ENCODE data around the gene DNAJA4. TPM values are rescaled to one million over a fixed set of nuclear protein-coding genes. Genes with fewer than 3 reads are reported as not detected.

DNAJA4 gene
- total and polyA plus RNA-seq, 4 experiments from 2014 or later, result 7.8 to 32.8 (median 21.8) TPM

DNA sequence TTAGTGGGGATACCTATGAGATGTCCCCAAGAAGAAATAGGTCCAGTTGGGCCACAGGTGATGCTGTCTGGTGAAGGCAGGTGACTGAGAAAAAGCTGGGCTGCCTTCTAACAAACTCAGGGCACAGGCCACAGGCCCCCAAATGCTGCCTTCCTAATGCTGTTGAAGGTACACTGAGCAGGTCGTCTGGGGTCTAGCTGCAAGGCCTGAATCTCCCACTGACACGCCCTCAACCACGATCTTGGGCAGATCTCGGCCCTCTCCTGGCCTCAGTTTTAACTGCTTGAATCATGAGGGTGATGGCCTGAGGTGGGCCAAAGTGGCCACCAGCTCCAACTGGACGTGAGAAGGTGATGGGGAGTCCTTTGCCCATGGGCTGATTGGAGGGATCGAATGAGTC, 27.9 kb upstream of the DNAJA4 start:
- Histone ChIP-seq H3K4me3 (ENCODE audit: low read length in 2 of 2) (no peak overlapping the region), H3K36me3 (ENCODE audit: insufficient read depth, low read length) (no peaks in the 10 kb centered on the region), H3K27me3 (ENCODE audit: insufficient read depth, low read length) (no peaks in the 10 kb centered on the region), H3K27ac (ENCODE audit: low read depth, low read length) (no peak overlapping the region), H3K4me1 (ENCODE audit: insufficient read depth, low read length) (no peaks in the 10 kb centered on the region), H3K9me3 (ENCODE audit: control insufficient read depth in 1 of 2, low read length in 2 of 2) (no peaks in the 10 kb centered on the region)
- intact Hi-C loops (cut with micrococcal nuclease), result no loop called here
- Mint-ChIP-seq H3K36me3 (no peaks in the 10 kb centered on the region), H3K4me3 (no peak overlapping the region), H3K9me3 (no peaks in the 10 kb centered on the region), H3K4me1 (peaks cover 0 to 2% (median 0%) of the 10 kb centered on the region in 4 donors), H3K27ac (no peak overlapping the region), H3K27me3 (peaks cover 4 to 11% of the 10 kb centered on the region in 2 donors)
- ChIA-PET POLR2A (ENCODE audit: partially characterized antibody) (no interaction called here), CTCF (ENCODE audit: partially characterized antibody) (interaction anchor here (8.3 kb wide), 1 partner anchor 125 kb away, joined by 211 read pairs; no protein-coding TSS in a partner anchor)
- DNase-seq, result no peak

GRCh38 chr15:78237146-78237545, 27.2 kb upstream of the DNAJA4 start:
- Histone ChIP-seq H3K4me1 (ENCODE audit: insufficient read depth, low read length) (no peaks in the 10 kb centered on the region), H3K27me3 (ENCODE audit: insufficient read depth, low read length) (no peaks in the 10 kb centered on the region), H3K9me3 (ENCODE audit: control insufficient read depth in 1 of 2, low read length in 2 of 2) (no peaks in the 10 kb centered on the region), H3K4me3 (ENCODE audit: low read length in 2 of 2) (no peak overlapping the region), H3K36me3 (ENCODE audit: insufficient read depth, low read length) (no peaks in the 10 kb centered on the region), H3K27ac (ENCODE audit: low read depth, low read length) (no peak overlapping the region)
- POLR2A ChIA-PET (ENCODE audit: partially characterized antibody), result no interaction called here
- intact Hi-C loops (cut with micrococcal nuclease), result no loop called here
- CTCF ChIA-PET (ENCODE audit: partially characterized antibody), result interaction anchor here (8.3 kb wide), 1 partner anchor 125 kb away, joined by 211 read pairs; no protein-coding TSS in a partner anchor
- no peak for DNase-seq
- peaks cover 0 to 2% (median 0%) of the 10 kb centered on the region in 4 donors for H3K4me1 Mint-ChIP-seq
- no peaks in the 10 kb centered on the region for H3K36me3 Mint-ChIP-seq
- H3K4me3 Mint-ChIP-seq, result no peak overlapping the region
- H3K27ac Mint-ChIP-seq, result no peak overlapping the region
- no peaks in the 10 kb centered on the region for H3K9me3 Mint-ChIP-seq
- H3K27me3 Mint-ChIP-seq, result peaks cover 4 to 11% of the 10 kb centered on the region in 2 donors

GRCh38 chr15:78239811-78240210, 24.6 kb upstream of the DNAJA4 start:
- no peak for DNase-seq
- Histone ChIP-seq H3K4me3 (ENCODE audit: low read length in 2 of 2) (no peak overlapping the region), H3K36me3 (ENCODE audit: insufficient read depth, low read length) (no peaks in the 10 kb centered on the region), H3K4me1 (ENCODE audit: insufficient read depth, low read length) (no peaks in the 10 kb centered on the region), H3K27me3 (ENCODE audit: insufficient read depth, low read length) (no peaks in the 10 kb centered on the region), H3K27ac (ENCODE audit: low read depth, low read length) (no peak overlapping the region), H3K9me3 (ENCODE audit: control insufficient read depth in 1 of 2, low read length in 2 of 2) (no peaks in the 10 kb centered on the region)
- POLR2A ChIA-PET (ENCODE audit: partially characterized antibody), result no interaction called here
- Mint-ChIP-seq H3K36me3 (no peaks in the 10 kb centered on the region), H3K4me3 (no peak overlapping the region), H3K27ac (no peak overlapping the region), H3K27me3 (peaks cover 3 to 6% of the 10 kb centered on the region in 2 donors), H3K9me3 (no peaks in the 10 kb centered on the region), H3K4me1 (peaks cover 0 to 2% (median 0%) of the 10 kb centered on the region in 4 donors)
- CTCF ChIA-PET (ENCODE audit: partially characterized antibody), result interaction anchor here (0.6 to 8.3 kb wide), 21 partner anchors 11 to 1290 kb away, joined by 3 to 211 read pairs (median 5); partner anchors contain the start of genes CIB2 and SKIC8
- intact Hi-C loops (cut with micrococcal nuclease), result no loop called here

DNA sequence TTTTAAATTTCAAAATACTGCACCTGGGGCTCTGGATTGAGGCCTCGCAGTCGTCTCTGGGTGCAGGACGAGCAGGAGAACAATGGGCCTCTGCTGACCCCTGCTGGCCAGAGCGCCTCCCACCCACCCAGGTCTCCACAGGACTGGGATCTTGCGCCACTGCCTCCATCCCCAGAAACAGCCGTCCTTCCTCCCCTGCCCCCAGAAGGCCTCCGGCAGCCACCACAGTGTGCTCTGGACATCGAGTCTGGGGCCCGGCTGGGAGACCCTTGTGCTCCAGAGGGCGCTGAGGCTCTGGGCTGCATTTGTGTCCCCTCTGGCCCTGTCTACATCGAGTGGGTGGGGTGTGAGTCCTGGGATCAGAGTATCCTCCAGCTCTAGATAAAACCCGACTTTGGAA, 23.3 kb upstream of the DNAJA4 start:
- H3K27me3 Mint-ChIP-seq, result peaks cover 3% of the 10 kb centered on the region in 2 donors
- no peak overlapping the region for H3K4me3 Mint-ChIP-seq
- H3K9me3 Mint-ChIP-seq, result no peaks in the 10 kb centered on the region
- Histone ChIP-seq H3K27ac (ENCODE audit: low read depth, low read length) (no peak overlapping the region), H3K4me1 (ENCODE audit: insufficient read depth, low read length) (no peaks in the 10 kb centered on the region), H3K36me3 (ENCODE audit: insufficient read depth, low read length) (no peaks in the 10 kb centered on the region), H3K9me3 (ENCODE audit: control insufficient read depth in 1 of 2, low read length in 2 of 2) (no peaks in the 10 kb centered on the region), H3K27me3 (ENCODE audit: insufficient read depth, low read length) (no peaks in the 10 kb centered on the region), H3K4me3 (ENCODE audit: low read length in 2 of 2) (no peak overlapping the region)
- H3K36me3 Mint-ChIP-seq, result no peaks in the 10 kb centered on the region
- H3K4me1 Mint-ChIP-seq, result peaks cover 0 to 2% (median 0%) of the 10 kb centered on the region in 4 donors
- CTCF ChIA-PET (ENCODE audit: partially characterized antibody), result interaction anchor here (0.6 to 8.3 kb wide), 31 partner anchors 10 to 1609 kb away, joined by 3 to 211 read pairs (median 3); partner anchors contain the start of genes CIB2 and SKIC8
- POLR2A ChIA-PET (ENCODE audit: partially characterized antibody), result interaction anchor here (0.7 kb wide), 1 partner anchor 172 kb away, joined by 3 read pairs; no protein-coding TSS in a partner anchor
- intact Hi-C loops (cut with micrococcal nuclease), result loop anchor here (1.0 kb wide), 5 partner anchors 46 to 331 kb away; partner anchors contain the start of gene CIB2
- DNase-seq, result peak; percentile 70 to 78 (median 73)
- no peak overlapping the region for H3K27ac Mint-ChIP-seq

DNA sequence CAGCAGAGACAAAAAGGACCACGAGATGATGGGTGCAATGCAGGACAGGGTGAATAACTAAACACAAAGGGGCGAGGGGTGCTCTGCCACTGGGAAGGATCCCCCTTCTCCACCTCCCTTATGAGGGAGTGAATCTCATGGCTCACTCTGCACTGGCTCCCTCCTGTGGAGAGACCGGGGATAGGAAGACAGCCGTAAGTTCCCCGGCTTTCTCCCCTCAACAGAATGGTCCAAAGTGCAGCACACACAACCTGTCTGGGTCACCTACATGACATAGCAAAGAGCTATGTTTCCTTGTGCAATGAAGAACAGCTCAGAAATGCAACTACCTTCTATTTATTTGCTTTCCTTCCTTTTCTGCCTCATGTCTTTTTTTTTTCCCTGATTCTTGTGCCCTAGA, 22.2 kb upstream of the DNAJA4 start:
- POLR2A ChIA-PET (ENCODE audit: partially characterized antibody), result no interaction called here
- Histone ChIP-seq H3K36me3 (ENCODE audit: insufficient read depth, low read length) (no peaks in the 10 kb centered on the region), H3K27me3 (ENCODE audit: insufficient read depth, low read length) (no peaks in the 10 kb centered on the region), H3K4me3 (ENCODE audit: low read length in 2 of 2) (no peak overlapping the region), H3K4me1 (ENCODE audit: insufficient read depth, low read length) (no peaks in the 10 kb centered on the region), H3K27ac (ENCODE audit: low read depth, low read length) (no peak overlapping the region), H3K9me3 (ENCODE audit: control insufficient read depth in 1 of 2, low read length in 2 of 2) (no peaks in the 10 kb centered on the region)
- Mint-ChIP-seq H3K36me3 (no peaks in the 10 kb centered on the region), H3K4me3 (no peak overlapping the region), H3K27ac (no peak overlapping the region), H3K9me3 (no peaks in the 10 kb centered on the region), H3K27me3 (peaks cover 3% of the 10 kb centered on the region in 2 donors), H3K4me1 (peaks cover 0 to 2% (median 0%) of the 10 kb centered on the region in 4 donors)
- DNase-seq, result no peak
- CTCF ChIA-PET (ENCODE audit: partially characterized antibody), result interaction anchor here (0.8 to 8.3 kb wide), 15 partner anchors 9 to 333 kb away, joined by 3 to 211 read pairs (median 6); partner anchors contain the start of gene CIB2
- intact Hi-C loops (cut with micrococcal nuclease), result no loop called here

GRCh38 chr15:78243058-78243457, 21.3 kb upstream of the DNAJA4 start:
- H3K27ac ChIP-seq (ENCODE audit: low read depth, low read length), result no peak overlapping the region
- no peak overlapping the region for H3K4me3 ChIP-seq (ENCODE audit: low read length in 2 of 2)
- ChIA-PET CTCF (ENCODE audit: partially characterized antibody) (interaction anchor here (0.8 to 8.3 kb wide), 6 partner anchors 19 to 334 kb away, joined by 3 to 211 read pairs (median 7); partner anchors contain the start of gene CIB2), POLR2A (ENCODE audit: partially characterized antibody) (no interaction called here)
- no peaks in the 10 kb centered on the region for H3K36me3 ChIP-seq (ENCODE audit: insufficient read depth, low read length)
- no peaks in the 10 kb centered on the region for H3K9me3 ChIP-seq (ENCODE audit: control insufficient read depth in 1 of 2, low read length in 2 of 2)
- Mint-ChIP-seq H3K4me3 (no peak overlapping the region), H3K9me3 (no peaks in the 10 kb centered on the region), H3K4me1 (peaks cover 0 to 2% (median 0%) of the 10 kb centered on the region in 4 donors), H3K27ac (no peak overlapping the region), H3K27me3 (peaks cover 3% of the 10 kb centered on the region in 2 donors), H3K36me3 (no peaks in the 10 kb centered on the region)
- no peak for DNase-seq
- H3K27me3 ChIP-seq (ENCODE audit: insufficient read depth, low read length), result no peaks in the 10 kb centered on the region
- intact Hi-C loops (cut with micrococcal nuclease), result no loop called here
- H3K4me1 ChIP-seq (ENCODE audit: insufficient read depth, low read length), result no peaks in the 10 kb centered on the region

DNA sequence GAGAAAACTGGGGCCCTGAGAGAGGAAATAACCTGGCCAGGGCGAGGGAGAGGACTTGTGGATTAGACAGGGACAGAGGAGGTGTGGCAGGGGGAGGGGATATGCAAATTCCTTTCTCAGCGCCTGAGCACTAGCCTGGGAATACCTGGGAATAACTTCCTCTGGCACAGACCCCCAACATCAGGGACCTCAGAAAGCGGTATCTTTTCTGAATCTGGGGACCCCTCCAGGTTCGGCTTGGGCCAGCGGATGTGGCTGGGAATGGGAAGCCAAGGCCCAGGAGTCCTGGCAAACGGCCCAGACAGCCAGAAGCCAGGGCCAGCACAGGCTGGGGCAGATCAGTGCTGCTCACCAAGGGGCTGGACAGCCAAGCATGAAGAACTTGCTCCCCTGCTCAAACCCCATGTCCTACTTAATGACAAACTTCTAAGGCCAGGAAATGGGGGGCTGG, 20.8 kb upstream of the DNAJA4 start:
- Mint-ChIP-seq H3K36me3 (no peaks in the 10 kb centered on the region), H3K9me3 (no peaks in the 10 kb centered on the region), H3K27ac (no peak overlapping the region), H3K4me1 (peaks cover 0 to 2% (median 0%) of the 10 kb centered on the region in 4 donors), H3K27me3 (peaks cover 3% of the 10 kb centered on the region in 2 donors), H3K4me3 (no peak overlapping the region)
- no peak overlapping the region for H3K27ac ChIP-seq (ENCODE audit: low read depth, low read length)
- POLR2A ChIA-PET (ENCODE audit: partially characterized antibody), result no interaction called here
- intact Hi-C loops (cut with micrococcal nuclease), result no loop called here
- H3K36me3 ChIP-seq (ENCODE audit: insufficient read depth, low read length), result no peaks in the 10 kb centered on the region
- no peak for DNase-seq
- no peaks in the 10 kb centered on the region for H3K4me1 ChIP-seq (ENCODE audit: insufficient read depth, low read length)
- no peaks in the 10 kb centered on the region for H3K9me3 ChIP-seq (ENCODE audit: control insufficient read depth in 1 of 2, low read length in 2 of 2)
- CTCF ChIA-PET (ENCODE audit: partially characterized antibody), result interaction anchor here (0.8 to 8.3 kb wide), 6 partner anchors 16 to 277 kb away, joined by 3 to 211 read pairs (median 4); no protein-coding TSS in a partner anchor
- no peaks in the 10 kb centered on the region for H3K27me3 ChIP-seq (ENCODE audit: insufficient read depth, low read length)
- H3K4me3 ChIP-seq (ENCODE audit: low read length in 2 of 2), result no peak overlapping the region
